DMS53 (cell line): ENCODE results near the gene SPATA20.
A peak's percentile ranks its signal among the peaks of the same experiment; 100 is the strongest.

Experiments used
- DNase-seq: peaks from one replicate; lab custom pipeline; 2025; lab: John Stamatoyannopoulos, UW

Gene SPATA20

DNA sequence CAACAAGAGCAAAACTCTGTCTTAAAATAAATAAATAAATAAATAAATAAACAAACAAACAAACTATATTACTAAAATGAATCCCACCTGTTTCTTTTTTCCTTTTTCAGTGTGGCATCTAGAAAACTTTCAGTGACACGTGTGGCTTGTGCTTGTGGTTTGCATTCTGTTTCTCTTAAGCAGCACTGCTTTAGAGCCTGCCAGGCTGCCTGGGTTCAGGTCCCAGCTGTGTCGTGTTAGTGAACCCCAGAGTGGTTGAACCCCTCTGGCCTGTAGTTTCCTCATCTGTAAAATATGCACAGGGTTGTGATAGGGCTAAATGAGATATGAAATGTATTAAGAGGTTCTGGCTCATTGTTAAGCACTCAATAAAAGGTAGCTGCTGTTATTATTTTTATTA lies 26.5 kb upstream of the SPATA20 start:
- DNase-seq: no peak

GRCh38 chr17:50521514-50521913 lies 25.5 kb upstream of the SPATA20 start:
- DNase-seq: no peak

DNA sequence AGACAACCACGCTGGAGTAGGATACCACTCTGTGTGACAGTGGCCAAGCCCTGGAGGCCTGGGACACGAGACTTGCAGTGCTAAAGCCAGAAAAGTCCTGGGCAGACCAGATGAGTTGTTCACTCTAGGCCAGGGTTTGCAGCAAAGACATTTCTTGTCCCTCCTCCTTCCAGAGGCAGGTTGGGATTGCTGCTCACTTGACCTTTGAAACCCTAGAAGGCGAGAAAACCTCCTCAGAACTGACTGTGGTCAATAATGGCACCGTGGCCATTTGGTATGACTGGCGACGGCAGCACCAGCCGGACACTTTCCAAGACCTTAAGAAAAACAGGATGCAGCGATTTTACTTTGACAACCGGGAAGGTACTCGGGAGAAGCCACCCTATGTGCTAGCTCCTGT lies 24.2 kb upstream of the SPATA20 start:
- DNase-seq: peak; percentile 51

DNA sequence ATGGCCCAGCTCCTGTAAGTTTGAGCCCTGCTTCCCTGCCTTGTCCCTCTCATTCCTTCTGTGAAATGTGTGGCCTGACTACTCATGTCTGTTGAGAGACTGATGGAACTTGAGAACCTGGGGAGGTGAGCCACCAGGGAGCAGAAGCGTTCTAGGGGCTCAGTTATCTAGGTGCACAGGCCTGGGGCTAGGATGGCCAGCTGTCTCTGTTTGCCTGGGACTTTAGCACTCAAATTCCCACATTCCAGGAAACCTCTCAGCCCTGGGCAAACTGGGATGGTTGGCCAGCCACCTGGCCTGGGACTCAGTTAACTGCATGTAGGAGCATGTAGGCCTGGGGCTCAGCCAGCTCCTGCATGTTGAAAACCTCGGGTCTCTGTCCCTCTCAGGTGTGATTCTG lies 23.8 kb upstream of the SPATA20 start:
- DNase-seq: peak; percentile 63

GRCh38 chr17:50524838-50525237 lies 22.1 kb upstream of the SPATA20 start:
- no peak for DNase-seq

GRCh38 chr17:50527155-50527762 lies 19.7 kb upstream of the SPATA20 start:
- DNase-seq: no peak

DNA sequence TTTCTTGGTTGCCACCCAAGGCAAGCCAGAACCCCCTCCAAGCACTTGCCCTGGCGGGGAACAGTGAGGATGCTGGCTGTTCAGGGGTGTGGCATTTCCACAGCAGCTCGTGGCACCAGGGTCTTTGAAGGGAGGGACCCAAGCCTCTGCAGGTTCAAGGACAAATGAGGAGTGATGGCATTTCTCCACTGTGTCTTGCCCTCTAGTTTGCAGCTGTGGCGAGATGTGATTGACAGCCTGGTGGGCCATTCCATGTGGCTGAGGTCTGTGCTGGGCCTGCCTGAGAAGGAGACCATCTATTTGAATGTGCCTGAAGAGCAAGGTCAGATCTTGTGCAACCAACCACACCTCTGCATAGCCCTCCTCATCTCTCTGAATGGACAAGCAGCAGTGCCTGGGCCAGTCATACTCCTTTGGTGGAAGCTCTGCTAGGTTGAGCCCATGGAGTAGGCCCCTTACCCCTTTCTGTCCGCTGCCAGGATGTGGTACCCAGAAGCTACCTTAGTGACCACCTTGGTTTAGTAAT lies 19.0 kb upstream of the SPATA20 start:
- DNase-seq: no peak

GRCh38 chr17:50529849-50530248 lies 17.1 kb upstream of the SPATA20 start:
- DNase-seq: no peak

DNA sequence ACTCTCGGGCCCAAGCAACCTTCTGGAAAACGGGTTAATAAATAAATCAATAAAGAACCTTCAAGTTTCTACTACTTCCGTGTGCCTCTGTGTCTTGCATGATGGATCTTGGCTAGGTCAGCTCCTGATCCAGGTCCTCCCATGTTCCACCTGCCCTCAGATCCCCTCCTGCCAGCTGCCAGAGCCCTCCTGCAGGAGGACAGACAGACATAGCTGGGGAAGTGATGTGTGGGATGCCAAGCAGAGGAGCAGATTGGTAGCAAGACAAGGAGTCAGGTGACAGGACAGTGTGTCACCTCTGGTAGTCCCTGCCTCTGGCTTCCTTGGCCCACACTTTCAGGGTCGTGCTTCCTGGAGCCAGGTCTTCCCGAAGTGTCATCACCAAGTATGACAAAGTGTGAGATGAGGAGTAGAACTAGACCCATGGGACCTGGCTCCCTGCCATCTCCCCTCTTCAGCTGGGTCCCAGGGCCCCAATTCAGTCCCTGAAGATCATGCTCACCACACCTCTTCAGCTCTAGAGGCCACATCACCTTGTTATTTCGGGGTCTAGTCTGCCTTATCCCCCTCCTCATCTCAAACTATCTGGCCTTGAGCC lies 15.4 kb upstream of the SPATA20 start:
- peak; percentile 47 for DNase-seq

DNA sequence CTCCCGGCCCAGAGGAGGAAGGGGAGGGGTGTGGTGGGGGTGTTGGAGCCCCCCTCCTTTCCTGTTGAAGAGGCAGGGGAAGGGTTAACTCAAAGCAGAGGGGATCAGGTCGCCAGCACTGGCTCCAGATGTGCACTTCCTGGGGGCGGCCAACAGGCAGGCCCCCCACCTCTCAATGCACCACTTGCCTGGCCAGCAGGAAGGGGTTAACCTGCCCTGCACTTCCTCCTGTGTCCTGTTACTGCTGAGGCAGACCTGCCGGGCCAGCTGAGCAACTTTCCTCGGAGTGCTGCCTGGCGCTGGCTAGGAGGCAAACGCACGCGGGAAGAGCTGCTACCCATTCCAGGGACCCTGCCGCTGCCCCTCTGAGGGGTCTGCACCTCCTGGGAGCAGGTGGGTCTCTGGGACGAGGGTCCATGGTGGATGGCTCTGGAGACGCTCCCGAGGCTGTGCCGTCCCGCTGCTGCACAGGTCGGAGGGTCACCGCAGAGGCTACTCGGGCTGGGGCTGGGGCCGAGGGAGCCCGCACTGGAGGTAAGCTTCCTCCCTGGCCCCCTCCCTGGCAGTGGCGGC lies 14.4 kb upstream of the SPATA20 start, which contains the start of gene EPN3:
TSS of gene EPN3 (plus strand) at position 284 of the 573 bp plus-strand sequence. CDS start 3,822 bp downstream, outside the sequence.
- peak; percentile 93 for DNase-seq

GRCh38 chr17:50533185-50533584 lies 13.8 kb upstream of the SPATA20 start:
- peak; percentile 59 for DNase-seq

DNA sequence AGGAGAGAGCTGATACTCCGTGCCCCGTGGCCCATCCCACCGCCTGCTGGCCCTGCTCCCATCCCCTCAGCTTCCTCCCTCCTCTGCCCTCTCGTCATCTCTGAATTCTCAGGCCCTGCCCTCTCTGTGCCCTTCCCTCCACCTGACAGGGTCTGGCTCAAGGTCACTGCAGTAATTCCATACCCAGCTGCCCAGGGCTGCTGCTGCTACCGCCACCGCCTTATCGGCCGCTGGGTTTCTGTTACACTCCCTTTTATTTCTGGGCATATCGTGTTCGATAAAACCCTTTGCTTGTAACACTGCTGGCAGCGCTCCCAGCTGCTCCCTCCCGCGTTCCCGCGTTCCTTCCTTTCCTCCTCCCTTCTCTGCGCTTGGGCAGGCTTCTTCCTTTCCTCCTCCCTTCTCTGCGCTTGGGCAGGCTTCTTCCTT lies 13.2 kb upstream of the SPATA20 start:
- peak; percentile 65 for DNase-seq

- peak; percentile 84 for DNase-seq
Observed at GRCh38 chr17:50534222-50534978, 12.6 kb upstream of the SPATA20 start.

- DNase-seq: no peak
Observed at GRCh38 chr17:50534979-50535326, 12.0 kb upstream of the SPATA20 start.

DNA sequence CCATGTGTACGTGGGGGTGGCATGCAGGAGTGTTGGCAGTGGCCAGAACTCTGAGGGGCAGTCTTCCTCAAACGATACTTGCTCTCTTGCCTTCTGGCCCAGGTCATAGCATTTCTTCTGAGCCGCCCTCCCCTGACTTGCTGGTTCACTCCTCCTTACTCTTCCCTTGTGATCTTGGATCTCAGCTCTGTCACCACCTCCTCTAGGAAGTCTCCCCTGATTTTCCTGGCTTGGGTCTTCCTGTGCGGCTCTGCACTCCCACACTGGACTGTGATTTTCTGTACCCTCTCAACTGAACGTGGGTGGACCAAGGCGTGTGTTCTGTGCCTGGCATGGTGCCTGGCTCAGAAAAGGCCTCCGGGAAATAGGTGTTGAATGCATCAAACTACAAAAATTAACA lies 11.6 kb upstream of the SPATA20 start:
- no peak for DNase-seq

DNA sequence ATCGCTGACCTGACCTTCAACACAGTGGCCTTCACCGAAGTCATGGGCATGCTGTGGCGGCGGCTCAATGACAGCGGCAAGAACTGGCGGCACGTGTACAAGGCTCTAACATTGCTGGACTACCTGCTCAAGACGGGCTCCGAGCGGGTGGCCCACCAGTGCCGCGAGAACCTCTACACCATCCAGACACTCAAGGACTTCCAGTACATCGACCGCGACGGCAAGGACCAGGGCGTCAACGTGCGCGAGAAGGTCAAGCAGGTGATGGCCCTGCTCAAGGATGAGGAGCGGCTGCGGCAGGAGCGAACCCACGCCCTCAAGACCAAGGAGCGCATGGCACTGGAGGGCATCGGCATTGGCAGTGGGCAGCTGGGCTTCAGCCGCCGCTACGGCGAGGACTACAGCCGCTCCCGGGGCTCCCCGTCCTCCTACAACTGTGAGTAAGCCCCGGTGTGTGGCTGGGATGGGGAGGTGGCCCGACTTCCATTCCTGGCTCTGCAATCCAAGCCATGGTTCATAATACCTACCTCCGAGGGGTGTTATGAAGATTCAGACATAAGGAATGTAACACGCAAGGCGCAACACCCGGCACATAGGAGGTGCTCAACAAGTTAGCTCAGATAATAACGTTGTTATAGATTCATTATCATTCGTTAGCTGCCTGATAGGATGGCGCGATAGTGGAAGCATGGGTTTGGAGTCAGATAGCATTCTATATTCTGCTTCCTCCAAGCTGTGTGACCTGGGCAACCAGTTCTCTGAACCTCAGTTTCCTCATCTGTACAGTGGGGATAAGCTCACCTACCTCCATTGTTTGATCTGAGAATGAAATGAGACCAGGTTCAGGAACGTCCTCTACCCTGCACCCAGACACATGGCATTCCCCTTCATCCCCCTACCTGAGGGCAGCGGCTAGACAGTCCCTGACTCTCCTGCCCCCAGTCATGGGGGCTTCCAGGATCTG lies 10.0 kb upstream of the SPATA20 start:
- no peak for DNase-seq

GRCh38 chr17:50537721-50538548 lies 9.0 kb upstream of the SPATA20 start:
- DNase-seq: no peak

DNA sequence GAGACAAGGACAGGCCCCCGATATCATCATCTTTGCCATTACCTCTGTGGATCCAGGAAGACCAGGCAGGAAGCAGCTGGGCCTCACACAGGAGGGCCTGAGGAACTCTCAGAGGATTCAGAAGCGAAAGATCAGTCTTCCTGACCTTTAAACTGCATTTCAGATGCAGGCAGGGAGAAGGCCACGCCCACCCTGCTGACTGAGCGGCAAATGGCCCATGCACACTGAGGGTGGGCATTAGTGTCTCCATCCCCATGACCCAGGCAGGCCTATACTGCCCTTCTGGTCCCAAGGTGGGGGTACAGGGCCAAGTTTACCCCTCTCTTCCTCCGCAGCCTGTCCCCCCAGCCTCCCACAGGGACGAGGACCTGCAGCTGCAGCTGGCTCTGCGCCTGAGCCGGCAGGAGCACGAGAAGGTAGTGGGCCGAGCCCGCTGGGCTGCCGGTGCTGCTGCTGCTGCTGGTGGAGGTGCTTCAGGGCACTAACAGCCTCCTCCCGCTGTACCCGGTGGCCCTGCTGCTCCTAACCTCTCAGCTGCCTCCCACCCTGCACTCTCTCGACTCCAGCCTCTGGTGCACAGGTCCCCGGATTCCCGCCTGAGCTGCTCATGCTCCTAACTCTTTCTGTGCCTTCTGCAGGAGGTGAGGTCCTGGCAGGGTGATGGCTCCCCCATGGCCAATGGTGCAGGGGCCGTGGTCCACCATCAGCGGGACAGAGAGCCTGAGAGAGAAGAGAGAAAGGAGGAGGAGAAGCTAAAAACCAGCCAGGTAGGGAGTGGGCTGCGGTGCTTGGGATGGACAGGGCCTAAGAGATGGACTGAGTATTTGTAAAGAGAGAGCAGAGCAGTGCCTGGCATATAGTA lies 8.2 kb upstream of the SPATA20 start:
- no peak for DNase-seq

DNA sequence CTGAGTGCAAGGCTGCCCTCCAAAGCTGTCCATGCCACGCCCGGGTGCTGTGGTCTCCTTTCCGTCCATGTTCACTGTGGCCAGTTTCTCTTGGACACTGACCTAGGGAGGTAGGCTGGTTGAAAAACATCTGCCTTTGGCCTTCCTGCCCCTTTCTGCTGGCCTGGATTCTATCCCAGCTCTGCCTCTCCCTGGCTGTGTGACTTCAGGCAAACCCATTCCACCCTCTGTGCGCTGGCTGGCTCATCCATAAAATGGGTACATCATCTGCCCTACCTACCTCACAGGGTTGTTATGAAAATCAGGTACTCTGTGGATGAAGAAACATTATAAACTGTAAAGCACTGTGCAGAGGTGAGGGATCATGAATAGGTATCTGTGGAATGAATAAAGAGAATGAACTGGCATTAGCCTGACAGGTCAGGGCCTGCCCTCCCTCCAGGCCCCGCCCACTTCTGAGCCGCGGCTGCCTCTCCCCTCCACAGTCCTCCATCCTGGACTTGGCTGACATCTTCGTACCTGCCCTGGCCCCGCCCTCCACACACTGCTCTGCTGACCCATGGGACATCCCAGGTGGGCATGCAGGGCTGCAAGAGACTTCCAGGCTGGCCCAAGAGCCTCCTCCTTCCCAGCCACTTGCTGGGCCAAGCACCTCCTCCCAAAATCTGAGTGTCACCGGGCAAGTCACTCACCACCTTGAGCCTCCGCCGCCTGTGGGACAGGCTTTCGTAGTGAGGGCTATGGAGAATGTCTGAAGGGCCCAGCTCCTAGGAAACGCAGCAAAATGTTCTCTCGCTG lies 7.0 kb upstream of the SPATA20 start:
- peak; percentile 67 for DNase-seq
